D341Med (cell line): ENCODE results near the gene NRXN3.
"Not testable (repeated sequence)": the region's sequence is repeated elsewhere in the genome, so short reads cannot be mapped to it uniquely, and the experiment has no call there.

ENCODE experiments used
- DNase-seq: peaks from one replicate; pipeline ENCODE4 v3.0.0; 2012; ENCODE audit warnings: low spot score

NRXN3 gene

DNA sequence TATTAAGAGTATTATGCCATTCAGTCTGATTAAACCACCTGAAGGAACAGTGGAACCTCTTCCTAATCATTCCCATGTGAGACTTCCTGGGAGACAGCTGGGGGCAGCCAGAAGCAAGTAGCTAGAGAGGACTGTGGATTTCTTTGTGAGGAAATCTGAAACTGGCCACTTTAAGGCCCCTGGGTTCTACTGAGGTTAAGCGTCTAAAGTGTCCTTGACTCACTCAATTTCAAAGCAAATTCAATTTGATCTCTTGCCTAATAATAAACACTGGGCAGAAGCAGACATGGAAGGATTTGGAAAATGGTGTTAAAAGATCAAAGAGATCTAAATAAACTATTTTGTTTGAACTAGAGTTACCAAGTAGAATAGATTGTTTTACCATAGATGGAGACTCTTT, 909.9 kb downstream of the NRXN3 start:
- DNase-seq, result no peak

GRCh38 chr14:79082883-79083282, 912.7 kb downstream of the NRXN3 start:
- DNase-seq, result no peak

DNA sequence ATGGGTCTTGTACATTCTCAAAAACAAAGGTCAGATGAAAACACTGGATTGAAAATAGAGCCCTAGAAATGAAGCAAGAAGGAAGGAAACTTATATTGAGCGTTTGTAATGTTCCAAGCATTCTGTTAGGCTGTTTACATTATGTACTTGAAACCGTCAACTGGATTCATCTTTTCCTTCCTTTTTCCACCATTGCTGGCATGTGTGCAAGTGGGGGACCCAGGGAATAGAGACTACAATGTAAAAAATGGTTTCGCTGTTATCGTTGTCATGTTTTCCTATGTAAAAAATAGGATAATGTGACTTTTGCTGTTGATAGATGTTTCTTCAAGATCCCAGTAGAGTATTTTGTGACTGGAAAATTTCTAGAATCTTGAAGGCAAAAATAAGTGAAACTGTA, 913.2 kb downstream of the NRXN3 start:
- no peak for DNase-seq

- DNase-seq, result no peak
Measured at GRCh38 chr14:79084861-79085260, 914.7 kb downstream of the NRXN3 start.

DNA sequence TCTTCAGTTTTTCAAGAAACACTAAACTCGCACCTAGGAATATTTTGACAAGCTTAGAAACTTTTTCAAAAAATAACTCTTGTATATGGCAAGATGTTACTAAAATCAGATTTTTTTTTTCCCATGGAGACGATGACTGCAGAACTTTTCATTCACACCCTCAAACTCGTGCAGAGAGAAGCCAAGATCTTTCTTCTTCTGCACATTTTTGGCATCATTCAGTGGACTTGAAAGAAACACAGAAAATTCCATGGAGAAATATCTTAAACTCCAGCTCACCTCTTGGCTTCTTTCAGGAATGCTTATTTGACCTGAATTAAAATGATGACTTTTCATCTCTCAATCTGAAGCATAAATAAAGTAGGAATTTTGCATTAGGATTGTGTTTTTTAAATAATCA, 919.4 kb downstream of the NRXN3 start:
- DNase-seq, result no peak

- DNase-seq, result no peak
Measured at GRCh38 chr14:79090641-79091180, 920.5 kb downstream of the NRXN3 start.

- peak; percentile 54 for DNase-seq
Measured at GRCh38 chr14:79091381-79091963, 921.3 kb downstream of the NRXN3 start.

DNA sequence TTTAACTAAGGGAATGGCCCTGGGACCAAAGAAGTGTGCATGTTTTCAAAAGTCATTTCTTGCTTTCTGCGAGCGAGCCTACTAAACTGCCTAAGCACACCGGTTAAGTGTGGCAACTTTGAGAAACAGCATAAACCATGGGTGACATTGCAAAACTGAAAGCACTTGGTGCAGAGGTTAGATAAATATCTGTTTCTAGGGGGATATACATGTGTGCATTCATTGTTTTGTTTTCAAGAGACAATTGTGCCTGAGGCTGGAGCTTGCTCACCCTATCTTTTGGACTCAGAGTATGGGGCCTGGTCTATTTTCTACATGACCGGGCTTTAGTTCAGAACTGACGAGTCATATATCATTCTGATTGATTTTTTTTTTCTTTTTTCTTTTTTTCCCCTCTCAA, 923.4 kb downstream of the NRXN3 start:
- no peak for DNase-seq

DNA sequence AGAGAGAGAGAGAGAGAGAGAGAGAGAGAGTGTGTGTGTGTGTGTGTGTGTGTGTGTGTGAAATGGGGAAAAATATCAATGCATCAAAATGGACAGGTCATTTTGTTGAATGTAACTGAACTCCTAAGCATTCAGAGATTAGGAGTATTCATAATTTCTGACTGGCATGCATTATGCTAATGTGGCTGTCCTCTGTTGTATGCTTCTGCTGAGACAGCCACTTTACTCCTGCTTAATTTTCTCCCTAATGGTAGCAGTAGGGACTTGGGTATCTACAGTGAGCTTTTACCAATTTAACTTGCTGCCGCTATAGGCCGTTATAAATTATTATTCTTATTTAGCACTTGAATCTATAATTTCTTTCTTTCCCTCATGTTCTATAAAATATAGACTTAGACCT, 924.8 kb downstream of the NRXN3 start:
- DNase-seq, result no peak

GRCh38 chr14:79096811-79097210, 926.6 kb downstream of the NRXN3 start:
- DNase-seq, result no peak

DNA sequence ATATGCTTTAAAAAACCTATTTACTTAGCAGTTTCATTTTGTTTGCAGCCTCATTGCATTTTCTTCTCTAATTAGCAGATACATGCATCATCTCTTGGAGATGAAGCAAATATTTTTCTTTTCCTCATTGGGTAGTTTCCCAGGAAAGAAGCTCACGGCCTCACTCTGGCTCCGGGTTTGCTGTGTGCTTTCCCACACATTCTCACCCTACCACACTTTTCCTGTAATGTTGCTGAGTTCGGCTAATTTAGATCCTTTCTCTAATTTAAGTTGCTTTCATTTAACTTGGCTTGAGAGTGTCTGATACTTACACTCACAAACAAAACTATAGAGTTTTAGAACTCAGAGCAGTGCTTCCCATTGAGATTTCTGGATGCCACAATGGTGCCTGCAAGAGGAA, 928.2 kb downstream of the NRXN3 start:
- no peak for DNase-seq

DNA sequence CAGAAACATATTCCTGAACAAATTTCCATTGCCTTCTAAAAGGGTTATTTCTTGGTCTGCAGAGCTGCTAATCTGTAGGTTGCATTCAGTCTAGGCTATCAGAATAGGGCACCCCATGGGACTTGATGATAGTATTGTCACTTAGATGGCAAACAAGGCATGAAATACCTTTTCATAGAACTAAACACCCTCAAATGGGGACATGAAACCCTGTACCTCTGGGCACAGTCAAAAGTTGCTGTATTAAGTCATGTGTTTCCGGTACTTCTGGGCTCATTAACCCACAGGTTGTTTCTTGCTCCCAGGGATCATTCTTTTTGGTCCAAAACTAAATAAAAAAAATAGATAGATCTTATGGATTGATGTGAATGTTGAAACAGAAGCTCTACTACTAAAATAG, 930.4 kb downstream of the NRXN3 start:
- no peak for DNase-seq

GRCh38 chr14:79101388-79101787, 931.2 kb downstream of the NRXN3 start:
- no peak for DNase-seq

- DNase-seq, result no peak
Measured at GRCh38 chr14:79103764-79104163, 933.6 kb downstream of the NRXN3 start.

- not testable (repeated sequence) for DNase-seq
Measured at GRCh38 chr14:79110564-79110963, 940.4 kb downstream of the NRXN3 start.

DNA sequence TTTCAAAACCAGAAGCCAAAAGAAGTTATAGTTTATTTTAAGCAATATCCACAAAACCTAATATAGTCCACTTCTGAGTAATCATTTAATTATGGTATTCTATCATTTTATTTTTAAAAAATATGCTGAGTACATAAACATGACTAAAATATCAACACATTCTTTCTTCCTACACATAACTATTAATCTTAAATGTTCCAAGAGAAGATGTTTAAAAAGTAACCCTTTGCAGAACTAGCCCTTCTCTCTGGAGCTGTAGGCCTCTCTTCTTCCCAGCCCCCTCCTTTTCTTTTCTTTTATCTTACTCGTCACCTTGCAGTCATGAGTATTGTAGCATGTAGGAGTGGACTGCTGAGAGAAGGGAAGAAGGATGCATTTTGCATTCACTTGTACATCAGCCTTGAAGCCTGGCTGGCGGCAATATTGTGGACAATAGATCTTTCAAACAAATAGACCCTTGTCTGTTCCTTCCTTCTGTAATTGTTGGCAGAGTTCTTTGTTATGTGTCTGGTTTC, 941.9 kb downstream of the NRXN3 start:
- DNase-seq, result no peak

DNA sequence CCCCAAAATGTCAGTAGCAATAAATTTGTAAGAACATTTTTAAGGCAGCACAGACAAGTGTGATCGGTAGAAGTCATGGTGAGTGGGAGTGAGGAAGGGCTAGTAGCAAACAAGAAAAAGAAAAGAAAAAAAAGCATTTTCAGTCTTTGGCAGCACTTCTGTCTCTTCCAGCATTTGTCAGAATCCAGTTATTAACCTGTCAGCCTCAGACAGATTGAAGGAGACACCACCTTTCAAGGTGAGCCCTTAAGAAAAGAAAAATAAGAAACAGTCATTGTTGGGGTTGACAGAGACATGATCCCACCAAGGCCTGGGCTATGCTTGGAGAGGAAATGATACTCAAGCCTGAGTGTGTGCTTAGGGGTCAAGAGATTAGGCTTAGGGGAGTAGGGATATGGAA, 947.4 kb downstream of the NRXN3 start:
- no peak for DNase-seq

- no peak for DNase-seq
Measured at GRCh38 chr14:79118291-79118690, 948.1 kb downstream of the NRXN3 start.

DNA sequence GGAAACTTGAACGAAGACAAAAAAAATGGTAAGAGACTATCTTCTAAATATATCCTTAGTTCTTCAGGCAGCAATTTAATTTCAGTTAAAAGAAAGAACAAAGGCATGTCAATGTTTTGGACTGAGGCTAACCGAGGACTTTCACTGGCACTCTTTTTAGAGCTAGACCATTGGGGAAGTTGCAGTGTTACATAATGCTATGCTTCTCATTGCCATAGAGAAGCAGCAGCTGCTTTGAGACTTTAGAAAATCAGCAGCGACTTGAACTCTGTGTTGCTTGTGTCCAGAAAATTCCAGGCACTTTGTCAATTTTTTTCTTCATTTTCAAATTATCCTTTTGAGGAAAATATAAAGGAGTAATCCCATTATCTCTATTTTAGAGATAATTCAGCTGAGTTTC, 964.2 kb downstream of the NRXN3 start:
- no peak for DNase-seq

GRCh38 chr14:79136071-79137044, 966.2 kb downstream of the NRXN3 start:
- DNase-seq, result peak; percentile 63

DNA sequence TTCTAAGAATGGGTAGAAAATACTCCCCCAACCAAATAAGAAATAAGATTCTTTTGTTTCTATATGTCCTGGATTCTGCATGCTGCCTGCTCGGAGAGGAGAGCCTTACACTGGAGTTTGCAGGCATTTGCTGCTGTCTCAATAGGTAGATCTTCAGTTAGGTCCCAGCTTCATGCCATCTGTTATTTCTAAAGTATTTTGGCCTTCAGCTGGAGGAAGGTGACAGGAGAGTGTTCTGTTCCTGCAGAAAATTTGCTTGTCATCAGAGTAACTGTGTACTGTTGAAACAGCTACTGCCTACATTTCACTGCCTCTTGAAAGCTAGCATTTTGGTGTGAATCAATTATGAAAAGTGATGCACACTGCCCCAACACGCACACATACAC, 966.9 kb downstream of the NRXN3 start:
- DNase-seq, result no peak

DNA sequence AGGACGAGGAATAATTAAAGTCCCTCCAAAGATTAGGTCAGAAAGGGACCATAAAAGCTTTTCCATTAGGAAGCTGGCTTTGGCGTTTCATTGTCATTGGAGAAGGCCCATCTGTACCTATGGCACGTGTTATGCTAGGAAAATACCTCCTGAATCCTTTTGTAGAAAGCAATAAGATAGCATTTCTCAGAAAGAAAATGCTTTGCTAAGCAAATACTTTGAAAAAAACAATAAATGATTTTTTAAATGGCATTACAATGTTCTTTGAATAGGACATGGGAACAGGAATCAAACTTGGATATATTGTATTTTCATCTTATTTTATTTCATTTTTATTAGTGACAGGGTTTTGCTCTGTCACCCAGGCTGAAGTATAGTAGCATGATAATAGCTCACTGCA, 967.7 kb downstream of the NRXN3 start:
- DNase-seq, result no peak

GRCh38 chr14:79144896-79145295, 974.7 kb downstream of the NRXN3 start:
- no peak for DNase-seq
